Gastrocnemius medialis (tissue), 4 donors: ENCODE measurements around the gene IDUA. TPM values are rescaled to one million over a fixed set of nuclear protein-coding genes. Genes with fewer than 3 reads are reported as not detected.

Source experiments
- ATAC-seq, 2 donors: fragments of 150-250 bp; one replicate each; pipeline ENCODE4 v1.9.1; 2016
- DNase-seq, 2 donors: peaks; one replicate each; pipeline ENCODE4 v3.0.0-alpha.2; 2019
- H3K27ac ChIP-seq, 4 donors: fragments of 200-600 bp; sonication (generic); 1 replicate in 1 of 4; 2 replicates in 3 of 4; pipeline ENCODE4 v1.5.1; 2016 to 2018; ENCODE audit warnings: mild to moderate bottlenecking in 2 of 4, moderate library complexity in 1 of 4
- H3K27me3 ChIP-seq, 3 donors: fragments of 200-600 bp; sonication (generic) in 2 of 3; 1 replicate in 1 of 3; 2 replicates in 2 of 3; pipeline versions ENCODE4 v1.5.1 to v1.6.0; 2016 to 2019; ENCODE audit warnings: mild to moderate bottlenecking in 1 of 3, moderate library complexity in 1 of 3
- H3K36me3 ChIP-seq, 2 donors: fragments of 200-600 bp; sonication (generic) in 1 of 2; one replicate each; pipeline ENCODE4 v1.5.1; 2017 to 2018
- H3K4me1 ChIP-seq, 2 donors: fragments of 200-600 bp; sonication (generic) in 1 of 2; one replicate each; pipeline ENCODE4 v1.5.1; 2016 to 2017; ENCODE audit warnings: mild to moderate bottlenecking in 2 of 2
- H3K4me3 ChIP-seq, 4 donors: fragments of 200-600 bp; sonication (generic) in 3 of 4; 1 replicate in 1 of 4; 2 replicates in 3 of 4; pipeline ENCODE4 v1.5.1; 2016 to 2019; ENCODE audit warnings: mild to moderate bottlenecking in 2 of 4
- H3K9me3 ChIP-seq, 3 donors: fragments of 200-600 bp; sonication (generic) in 2 of 3; 1 replicate in 1 of 3; 2 replicates in 2 of 3; pipeline ENCODE4 v1.5.1; 2016 to 2019
- POLR2A ChIP-seq, 2 donors: fragments of 450-650 bp; IDR thresholded peaks; one replicate each; pipeline ENCODE4 v1.6.1; 2017; ENCODE audit warnings: antibody characterized with exemption in 2 of 2, mild to moderate bottlenecking in 2 of 2, moderate library complexity in 2 of 2
- in situ Hi-C, 4 donors: fragments of 200-750 bp; cut with MboI; loops; one replicate each; pipeline versions ENCODE4 v1.15.0 to v1.8.0; 2017; ENCODE audit warnings: low sequenced_read_pairs in 4 of 4
- intact Hi-C: fragments of 100-400 bp; cut with DNase I; formaldehyde crosslinking; loops from one replicate; pipeline ENCODE4 v1.15.1; 2023; ENCODE audit warnings: low total_unique reads
- total RNA-seq, 4 donors: library from RNA; depleted of rRNA; stranded (reverse); fragments of >200 nt; gene quantifications; one replicate each; pipeline versions ENCODE4 v1.1.0 to v1.2.3, GENCODE V29; 2016
- TF ChIP-seq, protein P1 (sequence below), 5 experiments: fragments of 450-650 bp in 3 of 5; fragments of 200-600 bp in 2 of 5; sonication (generic) in 2 of 5; IDR thresholded peaks in 4 of 5; conservative IDR thresholded peaks in 1 of 5; 1 replicate in 4 of 5; 2 replicates in 1 of 5; pipeline ENCODE4 v1.5.1; 2016 to 2019; ENCODE audit warnings: antibody characterized with exemption in 5 of 5, mild to moderate bottlenecking in 3 of 5, moderate library complexity in 3 of 5

Gene IDUA
- total RNA-seq, 4 donors from 2014 or later, result 0.12 to 10.8 (median 2.4) TPM

DNA sequence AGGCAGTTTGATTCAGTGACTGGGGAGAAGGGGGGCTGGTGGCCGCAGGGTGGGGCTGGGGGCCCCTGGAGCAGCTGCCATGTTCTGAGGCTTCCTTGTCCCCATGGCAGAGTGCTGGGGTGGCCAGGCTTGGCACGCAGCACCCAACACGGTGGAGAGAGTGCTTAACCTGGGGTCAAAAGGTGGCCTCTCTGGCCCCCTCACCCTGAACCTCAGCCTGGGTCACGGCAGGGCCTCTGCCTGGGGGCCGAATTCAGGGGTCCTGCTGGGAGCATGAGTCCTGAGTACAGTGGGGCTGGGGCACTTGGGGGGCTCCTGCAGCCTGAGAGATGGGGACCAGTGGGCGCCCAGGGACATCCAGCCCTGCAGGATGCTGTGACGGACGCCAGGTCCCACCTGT lies 44.5 kb downstream of the IDUA start:
- TF ChIP-seq POLR2A (IDR thresholded peaks at IDR 0.05), result no peak
- TF ChIP-seq, protein P1, sequence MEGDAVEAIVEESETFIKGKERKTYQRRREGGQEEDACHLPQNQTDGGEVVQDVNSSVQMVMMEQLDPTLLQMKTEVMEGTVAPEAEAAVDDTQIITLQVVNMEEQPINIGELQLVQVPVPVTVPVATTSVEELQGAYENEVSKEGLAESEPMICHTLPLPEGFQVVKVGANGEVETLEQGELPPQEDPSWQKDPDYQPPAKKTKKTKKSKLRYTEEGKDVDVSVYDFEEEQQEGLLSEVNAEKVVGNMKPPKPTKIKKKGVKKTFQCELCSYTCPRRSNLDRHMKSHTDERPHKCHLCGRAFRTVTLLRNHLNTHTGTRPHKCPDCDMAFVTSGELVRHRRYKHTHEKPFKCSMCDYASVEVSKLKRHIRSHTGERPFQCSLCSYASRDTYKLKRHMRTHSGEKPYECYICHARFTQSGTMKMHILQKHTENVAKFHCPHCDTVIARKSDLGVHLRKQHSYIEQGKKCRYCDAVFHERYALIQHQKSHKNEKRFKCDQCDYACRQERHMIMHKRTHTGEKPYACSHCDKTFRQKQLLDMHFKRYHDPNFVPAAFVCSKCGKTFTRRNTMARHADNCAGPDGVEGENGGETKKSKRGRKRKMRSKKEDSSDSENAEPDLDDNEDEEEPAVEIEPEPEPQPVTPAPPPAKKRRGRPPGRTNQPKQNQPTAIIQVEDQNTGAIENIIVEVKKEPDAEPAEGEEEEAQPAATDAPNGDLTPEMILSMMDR (IDR thresholded peaks at IDR 0.05 in 4 of 5, conservative IDR thresholded peaks at IDR 0.05 in 1 of 5), result no peak
- peaks cover 0 to 11% of the 10 kb centered on the region in 2 donors for H3K4me1 ChIP-seq
- H3K4me3 ChIP-seq, result no peak overlapping the region
- no peak for ATAC-seq
- no peaks in the 10 kb centered on the region for H3K36me3 ChIP-seq
- peaks cover 39 to 71% (median 53%) of the 10 kb centered on the region in 3 donors for H3K27me3 ChIP-seq
- no peak overlapping the region for H3K27ac ChIP-seq
- DNase-seq, result no peak
- intact Hi-C loops (no loop called here), in situ Hi-C loops (no loop called here)
- H3K9me3 ChIP-seq, result no peaks in the 10 kb centered on the region

DNA sequence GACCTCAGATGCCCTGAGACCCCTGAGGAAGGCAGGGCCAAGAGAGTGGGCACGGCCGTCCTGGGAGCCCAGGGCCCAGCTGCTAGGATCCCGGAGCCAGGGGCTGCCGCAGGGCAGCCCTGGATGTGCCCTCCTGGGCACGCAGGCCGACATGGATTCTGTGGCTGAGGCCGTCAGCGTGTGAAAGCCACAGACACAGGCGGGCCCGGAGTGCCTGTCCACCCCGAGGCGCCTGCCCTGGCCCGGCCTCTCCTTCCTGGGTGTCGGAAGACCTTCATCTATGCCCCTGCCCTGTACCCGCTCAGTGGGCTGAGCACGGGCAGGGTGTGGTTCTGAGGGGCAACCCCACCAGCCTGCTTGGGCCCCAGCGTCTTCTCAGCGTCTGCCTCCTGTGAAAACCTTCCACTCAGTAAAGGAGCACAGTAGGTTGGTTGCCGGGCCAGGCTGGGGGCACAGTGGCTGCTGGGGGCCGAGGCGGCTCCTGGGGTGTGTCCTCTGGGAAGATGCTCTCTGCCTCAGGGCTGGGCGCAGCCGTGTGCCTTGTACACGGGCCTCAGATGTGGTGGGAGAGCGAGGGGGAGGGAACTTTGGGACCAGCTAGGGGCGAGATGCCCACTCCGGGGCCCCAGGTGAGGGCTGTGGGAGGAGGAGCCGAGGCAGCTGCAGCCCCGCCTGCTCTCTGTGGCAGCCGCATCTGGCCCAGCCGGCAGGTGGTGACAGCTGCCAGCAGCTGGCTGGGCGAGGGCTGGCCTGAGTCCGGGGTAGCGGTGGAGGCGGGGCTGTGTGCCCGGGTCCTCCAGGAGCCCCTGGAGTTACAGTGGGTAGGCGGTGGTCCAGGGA lies 45.3 kb downstream of the IDUA start:
- Histone ChIP-seq H3K36me3 (no peaks in the 10 kb centered on the region), H3K27me3 (peaks cover 39 to 79% (median 53%) of the 10 kb centered on the region in 3 donors), H3K4me3 (no peak overlapping the region), H3K4me1 (peaks cover 0 to 11% of the 10 kb centered on the region in 2 donors), H3K9me3 (no peaks in the 10 kb centered on the region), H3K27ac (no peak overlapping the region)
- ATAC-seq, result no peak
- intact Hi-C loops (no loop called here), in situ Hi-C loops (no loop called here)
- TF ChIP-seq, protein P1 (IDR thresholded peaks at IDR 0.05 in 4 of 5, conservative IDR thresholded peaks at IDR 0.05 in 1 of 5), result no peak
- no peak for TF ChIP-seq POLR2A (IDR thresholded peaks at IDR 0.05)
- DNase-seq, result no peak

DNA sequence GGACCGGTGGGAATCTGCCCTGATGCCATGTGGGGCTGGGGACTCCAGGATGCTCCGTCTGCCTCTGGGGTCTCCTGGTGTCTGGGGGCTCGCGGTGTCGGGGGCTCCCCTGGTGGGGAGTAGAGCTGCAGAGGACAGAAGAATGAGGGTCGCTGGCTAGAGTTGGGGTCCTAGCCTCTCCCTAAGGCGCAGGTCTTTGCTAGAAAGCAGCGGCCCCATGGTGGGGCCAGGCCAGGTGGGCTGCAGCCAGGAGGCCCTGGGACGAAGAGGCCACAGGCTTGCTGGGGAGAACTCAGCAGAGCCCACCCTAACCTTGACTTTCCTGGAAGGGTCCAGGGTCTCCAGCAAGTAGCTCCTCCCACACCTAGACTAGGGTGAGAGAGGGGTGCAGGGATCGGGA lies 46.0 kb downstream of the IDUA start:
- Histone ChIP-seq H3K27ac (no peak overlapping the region), H3K9me3 (no peaks in the 10 kb centered on the region), H3K36me3 (no peaks in the 10 kb centered on the region), H3K27me3 (peaks cover 39 to 86% (median 53%) of the 10 kb centered on the region in 3 donors), H3K4me3 (no peak overlapping the region), H3K4me1 (peaks cover 0 to 11% of the 10 kb centered on the region in 2 donors)
- in situ Hi-C loops (no loop called here), intact Hi-C loops (no loop called here)
- ATAC-seq (no peak), DNase-seq (no peak)
- no peak for TF ChIP-seq POLR2A (IDR thresholded peaks at IDR 0.05)
- TF ChIP-seq, protein P1 (IDR thresholded peaks at IDR 0.05 in 4 of 5, conservative IDR thresholded peaks at IDR 0.05 in 1 of 5), result no peak

DNA sequence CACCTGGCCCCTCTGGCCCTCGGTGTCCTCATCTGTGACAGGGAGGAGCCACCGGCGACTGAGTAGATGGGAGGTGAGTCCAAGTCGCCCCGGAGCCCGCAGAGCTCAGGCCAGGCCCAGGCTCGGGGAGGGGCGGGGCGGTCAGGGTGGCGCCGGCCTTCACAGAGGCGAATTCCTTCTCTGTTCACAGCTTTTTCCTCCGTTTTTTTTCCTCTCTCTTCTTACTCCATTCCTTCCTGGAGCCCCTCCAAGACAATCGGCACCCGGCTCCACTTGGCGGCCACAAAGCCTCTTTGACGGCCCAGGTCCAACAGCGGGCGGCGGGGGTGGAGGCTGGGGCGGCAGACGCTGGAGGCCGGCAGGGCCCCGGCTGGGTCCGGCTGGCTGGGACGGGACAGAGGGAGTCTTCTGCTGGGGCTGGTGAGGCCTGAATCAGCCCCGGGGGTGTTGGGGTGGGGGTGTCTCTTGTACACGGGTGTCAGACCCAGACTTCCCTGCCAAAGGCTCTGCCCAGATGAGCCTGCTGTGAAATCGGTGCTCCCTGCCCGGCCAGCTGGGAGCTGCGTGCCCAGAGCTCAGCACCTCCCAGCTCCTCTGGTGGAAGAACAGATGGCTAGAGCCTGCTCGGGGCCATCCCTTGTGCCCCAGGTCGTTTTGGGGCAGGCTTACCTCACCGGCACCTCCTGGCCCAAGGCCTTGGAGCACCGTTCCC lies 47.2 kb downstream of the IDUA start:
- Histone ChIP-seq H3K27ac (no peak overlapping the region), H3K4me1 (peaks cover 0 to 11% of the 10 kb centered on the region in 2 donors), H3K9me3 (no peaks in the 10 kb centered on the region), H3K4me3 (peak overlapping the region in 3 of 4 donors; percentile 20 to 32 (median 28)), H3K36me3 (no peaks in the 10 kb centered on the region), H3K27me3 (peaks cover 39 to 84% (median 53%) of the 10 kb centered on the region in 3 donors)
- in situ Hi-C loops, result no loop called here
- ATAC-seq (peak in 1 of 2 donors; percentile 28), DNase-seq (no peak)
- TF ChIP-seq POLR2A (IDR thresholded peaks at IDR 0.05), result no peak
- TF ChIP-seq, protein P1 (IDR thresholded peaks at IDR 0.05 in 4 of 5, conservative IDR thresholded peaks at IDR 0.05 in 1 of 5), result no peak
- intact Hi-C loops, result no loop called here
